NCI-H2171 (cell line): ENCODE results near the gene TSPAN2.

Source experiments
- DNase-seq: peaks from one replicate; lab custom pipeline; 2025; lab: John Stamatoyannopoulos, UW

The TSPAN2 gene

GRCh38 chr1:115074839-115075534, 14.3 kb downstream of the TSPAN2 start:
- no peak for DNase-seq

- no peak for DNase-seq
These were observed 15.8 kb downstream of the TSPAN2 start for GRCh38 chr1:115073298-115074087.

GRCh38 chr1:115071012-115071664, 18.2 kb downstream of the TSPAN2 start:
- no peak for DNase-seq

GRCh38 chr1:115069659-115070308, 19.5 kb downstream of the TSPAN2 start:
- DNase-seq = no peak

- no peak for DNase-seq
These were observed 20.3 kb downstream of the TSPAN2 start for GRCh38 chr1:115068826-115069585.

- DNase-seq = no peak
These were observed 22.0 kb downstream of the TSPAN2 start for GRCh38 chr1:115067161-115067859.

- no peak for DNase-seq
These were observed 24.3 kb downstream of the TSPAN2 start for GRCh38 chr1:115065021-115065420.

- DNase-seq = no peak
These were observed 24.8 kb downstream of the TSPAN2 start for GRCh38 chr1:115064461-115064860.

- no peak for DNase-seq
These were observed 25.9 kb downstream of the TSPAN2 start for GRCh38 chr1:115063228-115063901.

GRCh38 chr1:115062542-115063004, 26.7 kb downstream of the TSPAN2 start:
- DNase-seq = no peak

GRCh38 chr1:115060501-115060900, 28.8 kb downstream of the TSPAN2 start:
- DNase-seq = no peak

- DNase-seq = no peak
These were observed 30.0 kb downstream of the TSPAN2 start for GRCh38 chr1:115059316-115059715.

GRCh38 chr1:115057661-115058254, 31.5 kb downstream of the TSPAN2 start:
- DNase-seq = no peak

- DNase-seq = no peak
These were observed 32.9 kb downstream of the TSPAN2 start for GRCh38 chr1:115056395-115056798.

- DNase-seq = peak; percentile 47
These were observed 36.7 kb downstream of the TSPAN2 start for GRCh38 chr1:115052454-115053083.

- no peak for DNase-seq
These were observed 37.5 kb downstream of the TSPAN2 start for GRCh38 chr1:115051850-115052249.

- no peak for DNase-seq
These were observed 42.6 kb downstream of the TSPAN2 start for GRCh38 chr1:115046751-115047150.

GRCh38 chr1:115041654-115042053, 47.6 kb downstream of the TSPAN2 start:
- DNase-seq = no peak

- DNase-seq = no peak
These were observed 48.8 kb downstream of the TSPAN2 start for GRCh38 chr1:115040501-115040900.
